Endodermal cell (in vitro differentiated cells): ENCODE measurements around the gene CCDC68. TPM values are rescaled to one million over a fixed set of nuclear protein-coding genes. Genes with fewer than 3 reads are reported as not detected.

Experiments
- DNase-seq: peaks from one replicate; pipeline ENCODE4 v3.0.0-alpha.2; 2017
- H3K27ac ChIP-seq: 2 replicates; pipeline ENCODE4 v1.5.1; 2013; ENCODE audit warnings: mild to moderate bottlenecking, low read depth, low read length, moderate library complexity
- H3K27me3 ChIP-seq: 2 replicates; pipeline ENCODE4 v1.6.1; 2013; ENCODE audit warnings: mild to moderate bottlenecking, low read length, moderate library complexity; ENCODE audit not compliant: insufficient read depth, control insufficient read depth, poor library complexity, severe bottlenecking
- H3K36me3 ChIP-seq: 2 replicates; pipeline ENCODE4 v1.7.0; 2013; ENCODE audit warnings: mild to moderate bottlenecking, low read length, moderate library complexity; ENCODE audit not compliant: control insufficient read depth, insufficient read depth
- H3K4me1 ChIP-seq: one replicate; pipeline ENCODE4 v1.7.0; 2013; ENCODE audit warnings: low read length; ENCODE audit not compliant: control insufficient read depth, insufficient read depth
- H3K4me3 ChIP-seq: 2 replicates; pipeline ENCODE4 v1.5.1; 2013; ENCODE audit warnings: mild to moderate bottlenecking, low read length, moderate library complexity
- H3K9ac ChIP-seq: 2 replicates; pipeline ENCODE4 v1.6.1; 2013; ENCODE audit warnings: mild to moderate bottlenecking, low read length, moderate library complexity; ENCODE audit not compliant: poor library complexity, severe bottlenecking; ENCODE audit errors: extremely low read depth
- H3K9me3 ChIP-seq: 2 replicates; pipeline ENCODE4 v1.6.1; 2013; ENCODE audit warnings: mild to moderate bottlenecking, low read length, moderate library complexity; ENCODE audit not compliant: control insufficient read depth
- H3K27ac Mint-ChIP-seq: 2 replicates; pipeline ENCODE4 v1.8.0; 2020; ENCODE audit warnings: mixed read lengths
- H3K27me3 Mint-ChIP-seq: 2 replicates; pipeline ENCODE4 v1.8.0; 2021; ENCODE audit warnings: mild to moderate bottlenecking, mixed read lengths; ENCODE audit not compliant: insufficient read depth
- H3K36me3 Mint-ChIP-seq: 2 replicates; pipeline ENCODE4 v1.8.0; 2020; ENCODE audit warnings: low read depth, mixed read lengths
- H3K4me1 Mint-ChIP-seq: 2 replicates; pipeline ENCODE4 v1.8.0; 2020; ENCODE audit warnings: mixed read lengths
- H3K4me3 Mint-ChIP-seq: 2 replicates; pipeline ENCODE4 v1.8.0; 2020; ENCODE audit warnings: mild to moderate bottlenecking, moderate library complexity, mixed read lengths
- H3K9me3 Mint-ChIP-seq: 2 replicates; pipeline ENCODE4 v1.8.0; 2020; ENCODE audit warnings: mild to moderate bottlenecking, mixed read lengths
- CTCF ChIP-seq: fragments of 200-600 bp; sonication (generic); conservative IDR thresholded peaks from 2 replicates; pipeline ENCODE4 v1.5.0; 2021; ENCODE audit warnings: antibody characterized with exemption, mild to moderate bottlenecking
- WGBS, 2 experiments: methylation state at CpG; one replicate each; pipeline versions ENCODE4 v1.1.5 to v1.1.7; 2013; ENCODE audit warnings: missing lambda C conversion rate in 2 of 2, mixed read lengths in 1 of 2; ENCODE audit not compliant: insufficient coverage in 1 of 2, insufficient read length in 1 of 2; 5-methylcytosine and 5-hydroxymethylcytosine counted together
- total RNA-seq, 2 donors: library from RNA; stranded (reverse); fragmentation: NEBNext Ultra II Directional in 1 of 2; extraction: Animal tissue kit (Norgen Biotek cat#: 25700) in 1 of 2; gene quantifications; 2 replicates in 1 of 2; 3 replicates in 1 of 2; pipeline ENCODE4 v1.2.1, GENCODE V29; 2021

CCDC68 gene
- total RNA-seq, 2 donors from 2014 or later = 0.53 to 0.80 TPM

- Histone ChIP-seq H3K27ac (no peak overlapping the region), H3K9ac (no peak overlapping the region), H3K4me1 (no peaks in the 10 kb centered on the region), H3K27me3 (no peaks in the 10 kb centered on the region), H3K9me3 (no peaks in the 10 kb centered on the region), H3K4me3 (no peak overlapping the region), H3K36me3 (no peaks in the 10 kb centered on the region)
- H3K9me3 Mint-ChIP-seq = no peaks in the 10 kb centered on the region
- no peak overlapping the region for H3K27ac Mint-ChIP-seq
- WGBS, 2 experiments = 95% methylated on average over 1 of the region's 1 CpG; no CpG with 5 or more reads in 1 of the 2 experiments
- no peaks in the 10 kb centered on the region for H3K4me1 Mint-ChIP-seq
- no peaks in the 10 kb centered on the region for H3K27me3 Mint-ChIP-seq
- H3K36me3 Mint-ChIP-seq = no peaks in the 10 kb centered on the region
- H3K4me3 Mint-ChIP-seq = no peak overlapping the region
- TF ChIP-seq CTCF = no peak
- DNase-seq = no peak
These were observed 26.8 kb downstream of the CCDC68 start for GRCh38 chr18:54932472-54932871.

GRCh38 chr18:54931152-54931551 lies 28.1 kb downstream of the CCDC68 start:
- H3K4me3 ChIP-seq = no peak overlapping the region
- H3K36me3 ChIP-seq = no peaks in the 10 kb centered on the region
- WGBS, 2 experiments = 93 to 100% methylated on average over 2 to 4 of the region's 4 CpGs
- Mint-ChIP-seq H3K36me3 (no peaks in the 10 kb centered on the region), H3K27ac (no peak overlapping the region), H3K9me3 (no peaks in the 10 kb centered on the region), H3K27me3 (no peaks in the 10 kb centered on the region), H3K4me3 (no peak overlapping the region), H3K4me1 (no peaks in the 10 kb centered on the region)
- no peak overlapping the region for H3K9ac ChIP-seq
- no peak overlapping the region for H3K27ac ChIP-seq
- no peak for DNase-seq
- H3K9me3 ChIP-seq = no peaks in the 10 kb centered on the region
- TF ChIP-seq CTCF = peak; percentile 60
- H3K4me1 ChIP-seq = no peaks in the 10 kb centered on the region
- no peaks in the 10 kb centered on the region for H3K27me3 ChIP-seq

- Histone ChIP-seq H3K9me3 (no peaks in the 10 kb centered on the region), H3K4me3 (no peak overlapping the region), H3K36me3 (no peaks in the 10 kb centered on the region), H3K4me1 (no peaks in the 10 kb centered on the region), H3K27me3 (no peaks in the 10 kb centered on the region), H3K9ac (no peak overlapping the region), H3K27ac (no peak overlapping the region)
- DNase-seq = no peak
- Mint-ChIP-seq H3K4me3 (no peak overlapping the region), H3K27ac (no peak overlapping the region), H3K9me3 (no peaks in the 10 kb centered on the region), H3K36me3 (no peaks in the 10 kb centered on the region), H3K4me1 (peaks cover 1% of the 10 kb centered on the region), H3K27me3 (no peaks in the 10 kb centered on the region)
- no peak for TF ChIP-seq CTCF
- WGBS, 2 experiments = 90 to 100% methylated on average over 1 to 2 of the region's 2 CpGs
These were observed 31.0 kb downstream of the CCDC68 start for GRCh38 chr18:54928236-54928635.
